DMS79 treated with DMSO at 0.1 percent for 48 hours (cell line): ENCODE data around the gene KLK11.
"Not testable (repeated sequence)": the region's sequence is repeated elsewhere in the genome, so short reads cannot be mapped to it uniquely, and the experiment has no call there.

Source experiments
- DNase-seq: peaks from one replicate; lab custom pipeline; 2025; lab: John Stamatoyannopoulos, UW

The KLK11 gene

DNA sequence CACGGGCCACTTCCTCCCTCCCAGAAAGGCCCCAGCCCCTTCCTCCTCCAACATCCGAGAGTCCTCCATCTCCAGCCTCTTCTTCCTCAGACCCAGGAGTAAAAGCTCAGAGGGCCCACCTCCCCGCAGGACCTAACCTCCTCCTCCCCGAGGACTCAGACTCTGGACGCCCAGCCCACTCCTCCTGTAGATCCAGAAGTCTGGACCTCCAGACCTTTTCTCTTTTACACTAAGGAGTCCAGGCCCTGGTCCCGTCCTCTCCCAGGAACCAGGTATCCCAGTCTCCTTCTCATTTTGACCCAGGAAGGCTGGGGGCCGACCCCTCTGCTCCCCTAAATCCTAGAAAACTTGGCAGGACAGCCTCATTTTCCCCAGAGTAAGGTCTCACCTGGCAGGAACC, 23.1 kb downstream of the KLK11 start:
- DNase-seq, result no peak

DNA sequence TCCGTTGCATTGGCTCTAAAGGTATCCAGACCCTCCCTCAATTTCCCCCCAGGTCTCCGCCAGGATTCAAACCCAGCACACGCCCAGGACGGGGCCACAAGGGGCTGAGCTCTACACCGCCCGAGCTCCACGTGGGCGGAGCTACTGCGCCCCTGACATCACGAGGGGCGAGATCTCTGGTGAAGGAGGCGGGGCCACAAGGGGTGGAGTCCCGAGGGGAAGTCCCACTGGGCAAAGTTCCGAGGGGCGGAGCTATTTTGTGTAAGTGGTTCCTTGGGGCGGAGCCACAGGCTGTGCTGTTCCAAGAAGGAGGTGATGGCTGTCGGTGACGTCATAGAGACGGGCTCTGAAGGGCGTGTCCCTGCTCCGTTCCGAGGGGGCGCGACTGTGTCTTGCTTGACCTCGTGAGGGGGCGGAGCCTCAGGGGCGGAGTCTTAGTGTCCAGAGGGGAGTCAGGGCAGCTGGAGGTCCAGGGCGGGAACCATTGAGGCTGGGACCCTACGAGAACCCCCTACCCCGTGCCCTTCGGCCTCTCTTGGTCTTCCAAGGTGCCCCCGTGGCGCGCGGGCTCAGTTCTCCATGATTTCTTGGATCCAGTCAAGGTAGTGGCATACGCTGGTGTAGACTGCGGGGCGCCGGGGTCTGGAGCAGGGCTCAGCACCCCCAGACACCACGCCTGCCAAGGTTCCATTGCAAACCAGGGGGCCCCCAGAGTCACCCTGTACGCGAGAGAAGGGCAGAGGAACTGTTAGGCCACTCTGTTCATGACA, 23.7 kb downstream of the KLK11 start:
- no peak for DNase-seq

- no peak for DNase-seq
These were observed 24.3 kb downstream of the KLK11 start for GRCh38 chr19:51002089-51002532.

- DNase-seq, result no peak
These were observed 24.9 kb downstream of the KLK11 start, which contains the start of gene KLK8 for GRCh38 chr19:51001515-51001914. TSS of gene KLK8 (minus strand) at chr19:51001604. CDS start at chr19:51001167, 437 bp downstream.

DNA sequence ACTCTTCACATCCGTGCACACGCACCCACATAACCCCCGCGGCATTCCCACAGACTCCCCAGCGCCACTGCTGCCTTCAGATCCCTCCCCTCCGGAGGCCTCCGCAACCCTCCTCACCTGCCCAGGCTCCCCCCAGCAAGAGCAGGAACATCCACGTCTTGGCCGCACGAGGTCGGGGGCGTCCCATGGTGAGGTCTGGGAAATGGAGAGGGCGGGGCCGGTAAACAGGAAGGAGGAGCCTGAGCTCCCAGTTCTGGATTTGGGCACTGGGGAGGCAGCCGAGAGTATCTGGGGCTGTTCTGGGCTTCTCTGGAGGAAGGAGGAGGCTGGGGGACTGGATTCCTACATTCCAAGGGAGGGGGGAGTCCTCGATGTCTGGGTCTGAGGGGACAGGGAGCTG, 25.4 kb downstream of the KLK11 start:
- DNase-seq, result no peak

GRCh38 chr19:51000426-51000825, 26.0 kb downstream of the KLK11 start:
- no peak for DNase-seq

GRCh38 chr19:50998686-50999085, 27.7 kb downstream of the KLK11 start:
- DNase-seq, result no peak

DNA sequence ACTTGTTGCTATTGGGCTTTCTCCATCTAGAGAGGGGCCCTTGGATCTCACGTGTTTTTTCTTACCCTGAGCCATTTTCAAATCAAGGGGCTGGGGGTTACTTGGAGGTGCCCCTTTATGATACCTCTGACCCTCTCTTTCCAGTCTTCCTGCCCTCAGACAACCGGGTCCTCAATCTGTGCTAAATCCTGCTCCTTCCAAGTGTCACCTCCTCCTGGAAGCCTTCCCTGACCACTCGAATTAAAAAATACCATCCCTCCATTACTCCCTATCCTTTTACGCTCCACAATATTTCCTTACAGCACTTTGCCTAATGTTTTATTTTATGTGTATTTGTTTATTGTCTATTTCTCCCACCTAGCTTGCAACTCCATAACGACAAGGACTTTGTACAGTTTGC, 28.4 kb downstream of the KLK11 start:
- no peak for DNase-seq

GRCh38 chr19:50994129-50994528, 32.3 kb downstream of the KLK11 start:
- no peak for DNase-seq

- DNase-seq, result no peak
These were observed 33.8 kb downstream of the KLK11 start for GRCh38 chr19:50992666-50993035.

GRCh38 chr19:50984416-50984815, 42.0 kb downstream of the KLK11 start:
- not testable (repeated sequence) for DNase-seq

GRCh38 chr19:50983625-50984292, 42.7 kb downstream of the KLK11 start, which contains the start of gene KLK7:
TSS of gene KLK7 (minus strand) at chr19:50983917. CDS start at chr19:50982399, 1,518 bp downstream.
- no peak for DNase-seq

DNA sequence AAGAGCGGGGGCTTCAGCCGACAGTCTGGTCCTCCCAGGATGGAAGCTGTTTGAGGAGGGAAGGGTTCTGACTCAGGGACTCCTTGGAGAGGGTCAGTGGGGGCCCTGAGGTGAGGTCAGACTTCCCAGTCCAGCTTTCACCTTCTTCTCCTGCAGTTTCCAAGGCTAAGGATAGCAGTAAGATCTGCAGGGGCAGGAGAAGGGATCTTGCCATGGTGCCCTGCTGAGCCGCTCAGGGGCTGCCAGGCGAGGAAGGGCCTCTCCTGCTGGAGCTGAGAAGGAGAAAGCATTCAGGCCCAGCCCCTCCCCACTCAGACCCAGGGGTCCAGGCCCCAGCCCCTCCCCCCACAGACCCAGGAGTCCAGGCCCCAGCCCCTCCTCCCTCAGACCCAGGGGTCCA, 44.2 kb downstream of the KLK11 start:
- no peak for DNase-seq

DNA sequence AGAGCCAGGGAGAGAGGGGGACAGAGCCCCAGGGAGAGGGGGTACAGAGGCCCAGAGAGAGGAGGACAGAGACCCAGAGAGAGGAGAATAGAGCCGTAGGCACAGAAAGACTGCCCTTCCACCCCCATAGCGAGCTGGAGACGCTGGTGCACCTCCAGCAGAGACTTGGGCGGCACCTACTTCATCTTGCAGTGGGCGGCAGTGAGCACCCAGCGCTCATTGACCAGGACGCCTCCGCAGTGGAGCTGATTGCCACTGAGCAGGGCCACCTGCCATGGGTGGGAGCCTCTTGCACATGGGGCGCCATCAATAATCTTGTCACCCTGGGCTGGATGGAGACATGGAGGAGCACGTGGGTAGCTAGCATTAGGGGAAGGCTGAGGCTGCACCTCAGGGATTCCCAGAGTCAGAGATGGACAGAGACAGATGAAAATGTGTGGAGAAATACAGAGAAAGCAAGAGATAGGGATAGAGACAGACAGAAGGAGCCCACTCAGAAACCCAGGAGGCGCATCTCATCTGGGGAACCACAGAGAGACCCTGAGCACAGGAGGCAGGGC, 44.7 kb downstream of the KLK11 start:
- no peak for DNase-seq

DNA sequence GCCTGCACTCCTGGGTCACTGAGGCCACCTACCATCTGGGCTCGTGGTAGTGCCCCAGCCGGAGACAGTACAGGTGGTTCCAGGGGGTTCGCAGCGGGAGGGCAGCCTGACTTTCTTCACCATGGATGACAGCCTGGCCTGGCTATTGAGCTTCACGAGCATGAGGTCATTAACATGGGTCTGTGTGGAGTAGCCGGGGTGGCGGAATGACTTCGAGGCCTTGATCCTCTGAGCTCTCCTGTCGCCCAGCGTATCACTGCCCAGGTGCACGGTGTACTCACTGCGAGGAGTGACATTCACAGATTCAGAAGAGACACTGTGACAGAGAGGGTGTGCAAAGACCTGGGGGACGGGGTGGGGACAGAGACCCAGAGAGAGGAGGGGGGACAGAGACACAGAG, 46.2 kb downstream of the KLK11 start:
- no peak for DNase-seq

DNA sequence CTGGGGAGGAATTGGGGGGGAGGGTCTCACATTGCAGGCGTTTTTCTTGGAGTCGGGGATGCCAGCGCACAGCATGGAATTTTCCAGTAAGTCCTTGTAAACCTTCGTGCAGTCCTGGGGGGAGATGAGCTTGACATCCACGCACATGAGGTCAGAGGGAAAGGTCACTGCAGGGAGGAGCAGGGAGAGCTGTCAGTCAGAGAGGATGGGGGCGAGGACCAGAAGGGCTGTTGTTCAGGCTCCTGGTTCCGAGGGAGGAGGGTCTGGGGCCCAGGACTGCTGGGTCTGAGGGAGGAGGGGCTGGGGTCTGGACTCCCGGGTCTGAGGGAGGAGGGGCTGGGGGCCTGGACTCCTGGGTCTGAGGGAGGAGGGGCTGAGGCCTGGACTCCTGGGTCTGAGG, 46.7 kb downstream of the KLK11 start:
- no peak for DNase-seq

DNA sequence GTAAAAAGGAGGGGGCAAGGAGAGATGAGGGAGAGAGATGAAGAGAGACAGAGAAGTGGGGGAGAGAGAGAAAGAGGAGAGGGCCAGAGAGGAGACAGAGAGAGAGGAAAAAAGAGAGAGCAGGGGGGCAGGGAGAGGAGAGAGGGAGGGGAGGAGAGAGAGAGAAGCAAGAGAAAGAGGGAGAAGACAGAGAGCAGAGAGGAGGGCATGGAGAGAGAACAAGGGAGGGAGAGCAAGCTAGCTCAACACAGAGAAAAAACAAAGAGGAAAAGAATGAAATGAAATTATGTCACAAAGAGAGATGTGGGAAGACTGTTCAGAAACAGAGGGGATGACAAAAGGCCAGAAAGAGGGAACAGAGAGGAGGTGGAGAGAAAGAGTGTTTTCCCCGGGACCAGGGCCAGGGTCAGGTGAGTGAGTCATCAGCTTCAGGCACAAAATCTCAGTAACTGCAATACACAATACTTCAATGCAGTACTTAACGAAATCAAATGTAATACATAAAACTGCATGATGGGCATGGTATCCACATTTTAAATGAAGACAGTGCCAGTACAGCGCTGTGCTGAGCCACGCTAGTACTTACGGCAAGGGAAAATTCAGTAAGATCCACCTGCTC, 47.5 kb downstream of the KLK11 start:
- no peak for DNase-seq

- no peak for DNase-seq
These were observed 48.8 kb downstream of the KLK11 start for GRCh38 chr19:50977626-50978025.

- no peak for DNase-seq
These were observed 50.6 kb downstream of the KLK11 start for GRCh38 chr19:50975766-50976165.

- DNase-seq, result no peak
These were observed 51.5 kb downstream of the KLK11 start for GRCh38 chr19:50974702-50975556.

DNA sequence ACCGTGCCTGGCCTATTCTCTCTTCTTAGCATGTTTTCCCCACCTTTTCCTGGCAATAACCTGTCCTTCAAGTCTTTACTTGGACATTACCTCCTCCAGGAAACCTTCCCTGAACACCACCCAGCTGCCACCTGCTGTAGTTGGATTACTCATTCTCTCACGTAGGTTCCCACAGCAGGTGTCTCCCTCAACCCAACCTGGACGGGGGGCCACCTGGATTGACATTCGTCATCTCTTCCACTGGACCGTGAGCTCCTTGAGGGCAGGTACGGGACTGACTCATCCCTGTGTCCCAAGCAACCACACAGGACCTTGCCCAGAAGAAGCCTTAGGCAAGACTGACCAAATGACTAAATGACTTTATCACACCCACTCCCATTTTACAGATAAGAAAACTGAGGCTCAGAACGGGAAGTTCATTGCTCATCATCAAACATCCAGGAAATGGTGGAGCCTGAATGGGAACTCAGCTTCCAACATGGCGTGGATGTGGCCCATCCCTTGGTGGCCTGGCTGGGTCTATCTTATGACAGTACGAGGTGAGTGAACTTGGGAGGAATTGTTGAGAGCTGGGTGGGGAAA, 53.5 kb downstream of the KLK11 start:
- DNase-seq, result no peak
